IPS-15b (cell line): Measurements from ENCODE around the gene CRB2.

Experiments
- H3K27me3 ChIP-seq: one replicate; pipeline ENCODE4 v1.6.1; 2013; ENCODE audit warnings: low read length; ENCODE audit not compliant: control insufficient read depth, insufficient read depth
- H3K36me3 ChIP-seq: one replicate; pipeline ENCODE4 v1.6.1; 2013; ENCODE audit warnings: low read length; ENCODE audit not compliant: control insufficient read depth, insufficient read depth
- H3K4me1 ChIP-seq: one replicate; pipeline ENCODE4 v1.6.1; 2013; ENCODE audit warnings: mild to moderate bottlenecking, low read length; ENCODE audit not compliant: control insufficient read depth, insufficient read depth
- H3K4me3 ChIP-seq: one replicate; pipeline ENCODE4 v1.5.1; 2013; ENCODE audit warnings: low read depth, low read length
- H3K9ac ChIP-seq: one replicate; pipeline ENCODE4 v1.6.1; 2013; ENCODE audit warnings: low read depth, mild to moderate bottlenecking, low read length
- H3K9me3 ChIP-seq: one replicate; pipeline ENCODE4 v1.6.1; 2013; ENCODE audit warnings: mild to moderate bottlenecking, low read length; ENCODE audit not compliant: control insufficient read depth, insufficient read depth

Gene CRB2

GRCh38 chr9:123320814-123321213 is 35.2 kb upstream of the CRB2 start:
- H3K4me3 ChIP-seq: no peak overlapping the region
- H3K36me3 ChIP-seq: no peaks in the 10 kb centered on the region
- H3K9me3 ChIP-seq: no peaks in the 10 kb centered on the region
- H3K27me3 ChIP-seq: peaks cover 2% of the 10 kb centered on the region
- no peak overlapping the region for H3K9ac ChIP-seq
- H3K4me1 ChIP-seq: peaks cover 7% of the 10 kb centered on the region

GRCh38 chr9:123321616-123322272 is 34.3 kb upstream of the CRB2 start:
- Histone ChIP-seq H3K4me1 (peaks cover 7% of the 10 kb centered on the region), H3K9ac (no peak overlapping the region), H3K36me3 (no peaks in the 10 kb centered on the region), H3K4me3 (no peak overlapping the region), H3K27me3 (peaks cover 2% of the 10 kb centered on the region), H3K9me3 (no peaks in the 10 kb centered on the region)

GRCh38 chr9:123322273-123323195 is 33.5 kb upstream of the CRB2 start:
- H3K9ac ChIP-seq: peak overlapping the region; percentile 18
- H3K27me3 ChIP-seq: peaks cover 2% of the 10 kb centered on the region
- H3K4me3 ChIP-seq: no peak overlapping the region
- no peaks in the 10 kb centered on the region for H3K9me3 ChIP-seq
- peaks cover 7% of the 10 kb centered on the region for H3K4me1 ChIP-seq
- H3K36me3 ChIP-seq: no peaks in the 10 kb centered on the region

GRCh38 chr9:123323196-123324013 is 32.6 kb upstream of the CRB2 start:
- no peak overlapping the region for H3K4me3 ChIP-seq
- H3K36me3 ChIP-seq: no peaks in the 10 kb centered on the region
- H3K4me1 ChIP-seq: peaks cover 7% of the 10 kb centered on the region
- H3K27me3 ChIP-seq: peaks cover 2% of the 10 kb centered on the region
- no peak overlapping the region for H3K9ac ChIP-seq
- no peaks in the 10 kb centered on the region for H3K9me3 ChIP-seq

- Histone ChIP-seq H3K27me3 (no peaks in the 10 kb centered on the region), H3K9me3 (no peaks in the 10 kb centered on the region), H3K9ac (no peak overlapping the region), H3K36me3 (no peaks in the 10 kb centered on the region), H3K4me3 (no peak overlapping the region), H3K4me1 (peaks cover 7% of the 10 kb centered on the region)
Observed at GRCh38 chr9:123324767-123325183, 31.2 kb upstream of the CRB2 start.

- no peak overlapping the region for H3K4me3 ChIP-seq
- no peak overlapping the region for H3K9ac ChIP-seq
Observed at GRCh38 chr9:123326187-123326586, 29.8 kb upstream of the CRB2 start.

GRCh38 chr9:123326662-123327093 is 29.3 kb upstream of the CRB2 start:
- H3K9ac ChIP-seq: no peak overlapping the region
- no peaks in the 10 kb centered on the region for H3K27me3 ChIP-seq
- no peaks in the 10 kb centered on the region for H3K36me3 ChIP-seq
- peaks cover 7% of the 10 kb centered on the region for H3K4me1 ChIP-seq
- H3K9me3 ChIP-seq: no peaks in the 10 kb centered on the region
- no peak overlapping the region for H3K4me3 ChIP-seq

More at GRCh38 chr9:123326187-123326586, 29.8 kb upstream of the CRB2 start:
- Histone ChIP-seq H3K9me3 (no peaks in the 10 kb centered on the region), H3K4me1 (peaks cover 7% of the 10 kb centered on the region), H3K36me3 (no peaks in the 10 kb centered on the region), H3K27me3 (no peaks in the 10 kb centered on the region)

- Histone ChIP-seq H3K36me3 (no peaks in the 10 kb centered on the region), H3K9ac (no peak overlapping the region), H3K4me1 (peaks cover 6% of the 10 kb centered on the region), H3K4me3 (no peak overlapping the region), H3K9me3 (no peaks in the 10 kb centered on the region), H3K27me3 (no peaks in the 10 kb centered on the region)
Observed at GRCh38 chr9:123327697-123328100, 28.3 kb upstream of the CRB2 start.

GRCh38 chr9:123329329-123329955 is 26.6 kb upstream of the CRB2 start:
- no peaks in the 10 kb centered on the region for H3K4me1 ChIP-seq
- H3K9me3 ChIP-seq: no peaks in the 10 kb centered on the region
- no peaks in the 10 kb centered on the region for H3K27me3 ChIP-seq
- H3K9ac ChIP-seq: no peak overlapping the region
- no peaks in the 10 kb centered on the region for H3K36me3 ChIP-seq
- H3K4me3 ChIP-seq: no peak overlapping the region

- Histone ChIP-seq H3K4me1 (peaks cover 9% of the 10 kb centered on the region), H3K9ac (no peak overlapping the region), H3K4me3 (no peak overlapping the region), H3K27me3 (no peaks in the 10 kb centered on the region), H3K36me3 (no peaks in the 10 kb centered on the region), H3K9me3 (no peaks in the 10 kb centered on the region)
Observed at GRCh38 chr9:123331346-123332060, 24.5 kb upstream of the CRB2 start.
